Trophoblast cell (in vitro differentiated cells and primary cell): ENCODE data around the gene ZNF234. TPM values are rescaled to one million over a fixed set of nuclear protein-coding genes. Genes with fewer than 3 reads are reported as not detected.
A peak's percentile ranks its signal among the peaks of the same experiment; 100 is the strongest.

Experiments used
- DNase-seq, 2 donors: peaks; one replicate each; pipeline ENCODE4 v3.0.0-alpha.2; 2016
- H2AFZ ChIP-seq: 2 replicates; pipeline ENCODE4 v1.6.1; 2013; ENCODE audit warnings: low read length, moderate library complexity, mild to moderate bottlenecking; ENCODE audit not compliant: insufficient read depth, poor library complexity
- H2AK5ac ChIP-seq: 2 replicates; pipeline ENCODE4 v1.6.1; 2013; ENCODE audit warnings: mild to moderate bottlenecking, low read length
- H2BK120ac ChIP-seq: 2 replicates; pipeline ENCODE4 v1.6.1; 2013; ENCODE audit warnings: low read length, mild to moderate bottlenecking, moderate library complexity; ENCODE audit not compliant: insufficient read depth, poor library complexity
- H2BK12ac ChIP-seq: 2 replicates; pipeline ENCODE4 v1.6.1; 2013; ENCODE audit warnings: mild to moderate bottlenecking, low read length, moderate library complexity
- H2BK5ac ChIP-seq: 2 replicates; pipeline ENCODE4 v1.6.1; 2013; ENCODE audit warnings: low read length, low read depth, moderate library complexity, mild to moderate bottlenecking; ENCODE audit not compliant: poor library complexity
- H3K14ac ChIP-seq: 2 replicates; pipeline ENCODE4 v1.6.1; 2013; ENCODE audit warnings: mild to moderate bottlenecking, low read length
- H3K18ac ChIP-seq: 2 replicates; pipeline ENCODE4 v1.6.1; 2013; ENCODE audit warnings: mild to moderate bottlenecking, low read length
- H3K23ac ChIP-seq: 2 replicates; pipeline ENCODE4 v1.6.1; 2013; ENCODE audit warnings: low read length
- H3K27ac ChIP-seq: 2 replicates; pipeline ENCODE4 v1.5.1; 2013; ENCODE audit warnings: low read depth, mild to moderate bottlenecking, inconsistent platforms, low read length, moderate library complexity
- H3K27me3 ChIP-seq: 2 replicates; pipeline ENCODE4 v1.6.1; 2013; ENCODE audit warnings: inconsistent platforms, mild to moderate bottlenecking, low read length, moderate library complexity; ENCODE audit not compliant: insufficient read depth
- H3K36me3 ChIP-seq, 2 experiments: 1 replicate in 1 of 2; 2 replicates in 1 of 2; pipeline ENCODE4 v1.6.1; 2013; ENCODE audit warnings: low read length in 2 of 2, mild to moderate bottlenecking in 2 of 2, moderate library complexity in 1 of 2; ENCODE audit not compliant: insufficient read depth in 2 of 2, control insufficient read depth in 1 of 2
- H3K4ac ChIP-seq: 2 replicates; pipeline ENCODE4 v1.6.1; 2013; ENCODE audit warnings: low read depth, mild to moderate bottlenecking, low read length, moderate library complexity
- H3K4me1 ChIP-seq, 2 experiments: 1 replicate in 1 of 2; 2 replicates in 1 of 2; pipeline ENCODE4 v1.6.1; 2013; ENCODE audit warnings: low read length in 2 of 2, mild to moderate bottlenecking in 2 of 2, moderate library complexity in 1 of 2; ENCODE audit not compliant: insufficient read depth in 2 of 2, control insufficient read depth in 1 of 2
- H3K4me2 ChIP-seq: 2 replicates; pipeline ENCODE4 v1.6.1; 2013; ENCODE audit warnings: inconsistent platforms, mild to moderate bottlenecking, low read length, moderate library complexity
- H3K4me3 ChIP-seq: 2 replicates; pipeline ENCODE4 v1.5.1; 2013; ENCODE audit warnings: mild to moderate bottlenecking, low read depth, low read length, inconsistent platforms
- H3K79me1 ChIP-seq: one replicate; pipeline ENCODE4 v1.6.1; 2013; ENCODE audit warnings: low read length
- H3K79me2 ChIP-seq: 2 replicates; pipeline ENCODE4 v1.6.1; 2013; ENCODE audit warnings: low read length, mild to moderate bottlenecking; ENCODE audit not compliant: control insufficient read depth, insufficient read depth, poor library complexity
- H3K9ac ChIP-seq: 2 replicates; pipeline ENCODE4 v1.6.1; 2013; ENCODE audit warnings: mild to moderate bottlenecking, low read length
- H3K9me3 ChIP-seq: 2 replicates; pipeline ENCODE4 v1.6.1; 2013; ENCODE audit warnings: low read depth, mild to moderate bottlenecking, control low read depth, inconsistent platforms, low read length; ENCODE audit not compliant: insufficient read depth
- H4K12ac ChIP-seq: 2 replicates; pipeline ENCODE4 v1.6.1; 2013; ENCODE audit warnings: low read depth, mild to moderate bottlenecking, low read length, moderate library complexity
- H4K8ac ChIP-seq: 2 replicates; pipeline ENCODE4 v1.6.1; 2013; ENCODE audit warnings: low read depth, mild to moderate bottlenecking, low read length, moderate library complexity
- H4K91ac ChIP-seq: one replicate; pipeline ENCODE4 v1.6.1; 2013; ENCODE audit warnings: low read depth, mild to moderate bottlenecking, low read length, moderate library complexity
- WGBS: extraction: QIAGEN DNeasy Blood & Tissue Kit; methylation state at CpG from one replicate; pipeline ENCODE4 v1.1.7; 2013; ENCODE audit warnings: missing lambda C conversion rate; ENCODE audit not compliant: insufficient read length, insufficient coverage; ENCODE audit errors: extremely low coverage; 5-methylcytosine and 5-hydroxymethylcytosine counted together
- polyA plus RNA-seq: library from polyadenylated mRNA; stranded (reverse); fragments of 200-250 nt; gene quantifications from 2 replicates; pipeline ENCODE4 v1.2.3, GENCODE V29; 2013

Gene ZNF234
- 3.7 and 3.8 TPM in 2 replicates for polyA plus RNA-seq

GRCh38 chr19:44141191-44142058, at the start of gene ZNF234:
ZNF234 (plus strand) TSS chr19:44141554; CDS start chr19:44144633, 3,079 bp downstream.
- WGBS, result no CpG with 5 or more reads among the region's 52 CpGs
- Histone ChIP-seq H2BK5ac (peak within 1 kb of the TSS; percentile 34), H3K9ac (peak within 1 kb of the TSS; percentile 81), H3K4me3 (peak within 1 kb of the TSS; percentile 90), H3K4me1 (peaks cover 0 to 3% of the 10 kb centered on the region in 2 experiments), H2BK120ac (peak within 1 kb of the TSS; percentile 27), H3K14ac (peak within 1 kb of the TSS; percentile 65), H3K79me1 (peaks cover 6% of the 10 kb centered on the region), H3K23ac (no peak within 1 kb of the TSS), H3K36me3 (peaks cover 5 to 7% of the 10 kb centered on the region in 2 experiments), H4K12ac (peak within 1 kb of the TSS; percentile 38), H2AK5ac (no peak within 1 kb of the TSS), H3K9me3 (no peaks in the 10 kb centered on the region), H3K27ac (peak within 1 kb of the TSS; percentile 14), H2BK12ac (no peak within 1 kb of the TSS), H2AFZ (peak within 1 kb of the TSS; percentile 65), H3K18ac (peak within 1 kb of the TSS; percentile 58), H4K8ac (peak within 1 kb of the TSS; percentile 79), H3K4ac (peak within 1 kb of the TSS; percentile 9), H4K91ac (peak within 1 kb of the TSS; percentile 60), H3K27me3 (no peaks in the 10 kb centered on the region), H3K4me2 (peak within 1 kb of the TSS; percentile 82), H3K79me2 (peaks cover 2% of the 10 kb centered on the region)
- peak; percentile 65 to 76 for DNase-seq

GRCh38 chr19:44092108-44092507, 49.2 kb upstream of the ZNF234 start:
- H3K9ac ChIP-seq, result no peak overlapping the region
- H3K36me3 ChIP-seq, result no peaks in the 10 kb centered on the region
- no peak overlapping the region for H3K14ac ChIP-seq
- no peak overlapping the region for H2AK5ac ChIP-seq
- no peak overlapping the region for H4K12ac ChIP-seq
- H3K18ac ChIP-seq, result no peak overlapping the region
- H2AFZ ChIP-seq, result no peak overlapping the region
- H3K4ac ChIP-seq, result no peak overlapping the region
- no peak for DNase-seq
- no peak overlapping the region for H3K4me2 ChIP-seq
- no peak overlapping the region for H3K27ac ChIP-seq
- H3K23ac ChIP-seq, result peak overlapping the region; percentile 96
- no peaks in the 10 kb centered on the region for H3K79me1 ChIP-seq
- no peak overlapping the region for H2BK120ac ChIP-seq
- H3K9me3 ChIP-seq, result no peaks in the 10 kb centered on the region
- H2BK12ac ChIP-seq, result no peak overlapping the region
- H3K4me1 ChIP-seq, result no peaks in the 10 kb centered on the region
- H4K91ac ChIP-seq, result no peak overlapping the region
- H4K8ac ChIP-seq, result no peak overlapping the region
- no peak overlapping the region for H3K4me3 ChIP-seq
- no peak overlapping the region for H2BK5ac ChIP-seq
- no CpG with 5 or more reads among the region's 4 CpGs for WGBS
- no peaks in the 10 kb centered on the region for H3K27me3 ChIP-seq
- H3K79me2 ChIP-seq, result peaks cover 5% of the 10 kb centered on the region

GRCh38 chr19:44093931-44094765, 47.2 kb upstream of the ZNF234 start, which contains the start of gene ZNF224:
ZNF224 (plus strand) TSS chr19:44094361; CDS start chr19:44097874, 3,513 bp downstream.
- H3K4ac ChIP-seq, result peak within 1 kb of the TSS; percentile 18

GRCh38 chr19:44107751-44108150, 33.6 kb upstream of the ZNF234 start:
- H3K9ac ChIP-seq, result no peak overlapping the region
- H4K12ac ChIP-seq, result no peak overlapping the region
- H3K27me3 ChIP-seq, result no peaks in the 10 kb centered on the region
- peaks cover 3% of the 10 kb centered on the region for H3K9me3 ChIP-seq
- H3K27ac ChIP-seq, result no peak overlapping the region
- H4K91ac ChIP-seq, result no peak overlapping the region
- no peak overlapping the region for H2BK12ac ChIP-seq
- no peak overlapping the region for H3K23ac ChIP-seq
- no peaks in the 10 kb centered on the region for H3K79me1 ChIP-seq
- H3K4me2 ChIP-seq, result no peak overlapping the region
- no peak overlapping the region for H4K8ac ChIP-seq
- H3K36me3 ChIP-seq, result peaks cover 8 to 28% of the 10 kb centered on the region in 2 experiments
- H2BK5ac ChIP-seq, result no peak overlapping the region
- no CpG with 5 or more reads among the region's 3 CpGs for WGBS
- DNase-seq, result no peak
- no peaks in the 10 kb centered on the region for H3K79me2 ChIP-seq
- H3K4ac ChIP-seq, result no peak overlapping the region
- H2BK120ac ChIP-seq, result no peak overlapping the region
- H2AFZ ChIP-seq, result no peak overlapping the region
- H3K4me3 ChIP-seq, result no peak overlapping the region
- no peak overlapping the region for H3K18ac ChIP-seq
- no peaks in the 10 kb centered on the region for H3K4me1 ChIP-seq
- no peak overlapping the region for H3K14ac ChIP-seq
- H2AK5ac ChIP-seq, result no peak overlapping the region

More at GRCh38 chr19:44093931-44094765, 47.2 kb upstream of the ZNF234 start, which contains the start of gene ZNF224:
- no peaks in the 10 kb centered on the region for H3K9me3 ChIP-seq
- peak within 1 kb of the TSS; percentile 92 for H3K4me3 ChIP-seq
- peaks cover 5% of the 10 kb centered on the region for H3K79me2 ChIP-seq
- H2BK120ac ChIP-seq, result peak within 1 kb of the TSS; percentile 8
- H2AK5ac ChIP-seq, result no peak within 1 kb of the TSS
- peak within 1 kb of the TSS; percentile 84 for H2AFZ ChIP-seq
- H3K4me1 ChIP-seq, result no peaks in the 10 kb centered on the region
- no peaks in the 10 kb centered on the region for H3K27me3 ChIP-seq
- no peak within 1 kb of the TSS for H3K23ac ChIP-seq
- peak within 1 kb of the TSS; percentile 97 for H3K9ac ChIP-seq
- H3K4me2 ChIP-seq, result peak within 1 kb of the TSS; percentile 100
- DNase-seq, result peak; percentile 90 to 95
- H3K18ac ChIP-seq, result peak within 1 kb of the TSS; percentile 48
- H3K14ac ChIP-seq, result peak within 1 kb of the TSS; percentile 62
- H4K8ac ChIP-seq, result peak within 1 kb of the TSS; percentile 76
- peak within 1 kb of the TSS; percentile 23 for H4K91ac ChIP-seq
- H4K12ac ChIP-seq, result peak within 1 kb of the TSS; percentile 29
- WGBS, result no CpG with 5 or more reads among the region's 50 CpGs
- H2BK12ac ChIP-seq, result no peak within 1 kb of the TSS
- peak within 1 kb of the TSS; percentile 28 for H3K27ac ChIP-seq
- no peaks in the 10 kb centered on the region for H3K79me1 ChIP-seq
- peaks cover 3 to 4% of the 10 kb centered on the region in 2 experiments for H3K36me3 ChIP-seq
- peak within 1 kb of the TSS; percentile 18 for H2BK5ac ChIP-seq
